HEK293T (cell line): ENCODE data around the gene BHLHE23.

Experiments used
- ARNT ChIP-seq: fragments of 450-650 bp; IDR thresholded peaks from 2 replicates; pipeline ENCODE4 v1.6.1; 2017; ENCODE audit warnings: mild to moderate bottlenecking
- BHLHE40 ChIP-seq: fragments of 450-650 bp; IDR thresholded peaks from 2 replicates; pipeline ENCODE4 v1.6.1; 2016; ENCODE audit warnings: mild to moderate bottlenecking, moderate library complexity, borderline replicate concordance
- CTBP1 ChIP-seq: fragments of 450-650 bp; IDR thresholded peaks from 2 replicates; pipeline ENCODE4 v1.6.1; 2016; ENCODE audit warnings: borderline replicate concordance
- ELF4 ChIP-seq: fragments of 450-650 bp; IDR thresholded peaks from 2 replicates; pipeline ENCODE4 v1.6.1; 2017; ENCODE audit warnings: antibody characterized with exemption
- FOXA1 ChIP-seq: fragments of 450-650 bp; IDR thresholded peaks from 2 replicates; pipeline ENCODE4 v1.6.1; 2016; ENCODE audit warnings: mild to moderate bottlenecking
- FOXK2 ChIP-seq: fragments of 450-650 bp; IDR thresholded peaks from 2 replicates; pipeline ENCODE4 v1.6.1; 2016; ENCODE audit warnings: mild to moderate bottlenecking
- HDGF ChIP-seq: fragments of 450-650 bp; IDR thresholded peaks from 2 replicates; pipeline ENCODE4 v1.6.1; 2017; ENCODE audit warnings: antibody characterized with exemption, borderline replicate concordance
- L3MBTL2 ChIP-seq: fragments of 450-650 bp; conservative IDR thresholded peaks from 2 replicates; pipeline ENCODE4 v1.6.1; 2016; ENCODE audit warnings: mild to moderate bottlenecking
- LEF1 ChIP-seq: fragments of 450-650 bp; IDR thresholded peaks from 2 replicates; pipeline ENCODE4 v1.6.1; 2017; ENCODE audit warnings: mild to moderate bottlenecking, borderline replicate concordance
- NFRKB ChIP-seq: fragments of 450-650 bp; IDR thresholded peaks from 2 replicates; pipeline ENCODE4 v1.6.1; 2016; ENCODE audit warnings: mild to moderate bottlenecking, moderate library complexity
- SP1 ChIP-seq: fragments of 450-650 bp; IDR thresholded peaks from 2 replicates; pipeline ENCODE4 v1.6.1; 2017
- TARDBP ChIP-seq: fragments of 450-650 bp; IDR thresholded peaks from 2 replicates; pipeline ENCODE4 v1.6.1; 2016
- ZNF384 ChIP-seq: fragments of 450-650 bp; IDR thresholded peaks from 2 replicates; pipeline ENCODE4 v1.6.1; 2016
- TF ChIP-seq, protein P1 (sequence below): fragments of 450-650 bp; IDR thresholded peaks from 2 replicates; pipeline ENCODE4 v1.6.1; 2016

DNA sequence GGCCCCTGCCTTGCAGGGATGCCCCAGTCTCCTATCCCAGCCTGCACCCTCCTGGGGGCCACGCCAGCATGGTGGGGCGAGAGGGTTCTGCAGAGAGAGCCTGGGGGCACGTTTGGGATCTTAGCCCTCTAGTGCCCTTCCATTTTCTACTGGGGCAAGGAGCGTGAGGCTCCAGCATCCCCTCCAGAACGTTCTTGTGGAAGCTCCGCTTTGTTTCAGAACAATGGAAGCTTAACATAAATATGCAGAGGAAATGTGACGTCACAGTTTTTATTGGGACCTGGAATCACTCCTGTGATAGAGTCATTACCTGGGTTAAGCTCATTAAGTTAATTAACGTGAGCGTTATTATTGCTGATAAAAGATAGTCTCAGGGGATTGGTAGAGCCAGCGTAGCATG is 19.6 kb downstream of the BHLHE23 start:
- TF ChIP-seq FOXA1: no peak
- no peak for TF ChIP-seq BHLHE40
- TF ChIP-seq LEF1: no peak
- no peak for TF ChIP-seq CTBP1
- no peak for TF ChIP-seq L3MBTL2
- TF ChIP-seq ARNT: no peak
- no peak for TF ChIP-seq TARDBP
- TF ChIP-seq FOXK2: no peak
- no peak for TF ChIP-seq NFRKB
- no peak for TF ChIP-seq ELF4
- TF ChIP-seq, protein P1, sequence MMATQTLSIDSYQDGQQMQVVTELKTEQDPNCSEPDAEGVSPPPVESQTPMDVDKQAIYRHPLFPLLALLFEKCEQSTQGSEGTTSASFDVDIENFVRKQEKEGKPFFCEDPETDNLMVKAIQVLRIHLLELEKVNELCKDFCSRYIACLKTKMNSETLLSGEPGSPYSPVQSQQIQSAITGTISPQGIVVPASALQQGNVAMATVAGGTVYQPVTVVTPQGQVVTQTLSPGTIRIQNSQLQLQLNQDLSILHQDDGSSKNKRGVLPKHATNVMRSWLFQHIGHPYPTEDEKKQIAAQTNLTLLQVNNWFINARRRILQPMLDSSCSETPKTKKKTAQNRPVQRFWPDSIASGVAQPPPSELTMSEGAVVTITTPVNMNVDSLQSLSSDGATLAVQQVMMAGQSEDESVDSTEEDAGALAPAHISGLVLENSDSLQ: no peak
- no peak for TF ChIP-seq ZNF384
- no peak for TF ChIP-seq HDGF
- TF ChIP-seq SP1: no peak
